Peyer's patch (tissue), 4 donors: ENCODE measurements around the gene SUN2.

ENCODE experiments used
- CTCF ChIP-seq, 6 experiments: fragments of 450-650 bp in 4 of 6; fragments of 200-600 bp in 2 of 6; sonication (generic) in 1 of 6; IDR thresholded peaks; one replicate each; pipeline ENCODE4 v1.5.1; 2017 to 2019; ENCODE audit warnings: antibody characterized with exemption in 6 of 6, mild to moderate bottlenecking in 3 of 6, moderate library complexity in 1 of 6
- POLR2A ChIP-seq, 2 donors: fragments of 450-650 bp; IDR thresholded peaks; one replicate each; pipeline ENCODE4 v1.5.1; 2017; ENCODE audit warnings: antibody characterized with exemption in 2 of 2, mild to moderate bottlenecking in 2 of 2, moderate library complexity in 2 of 2

GRCh38 chr22:38733329-38733723 is 22.5 kb downstream of the SUN2 start:
- TF ChIP-seq POLR2A (IDR thresholded peaks at IDR 0.05) (no peak), CTCF (IDR thresholded peaks at IDR 0.05) (peak; percentile 54 to 86 (median 80))
